Measurements from ENCODE around the gene PPP1R9A.

PPP1R9A gene

DNA sequence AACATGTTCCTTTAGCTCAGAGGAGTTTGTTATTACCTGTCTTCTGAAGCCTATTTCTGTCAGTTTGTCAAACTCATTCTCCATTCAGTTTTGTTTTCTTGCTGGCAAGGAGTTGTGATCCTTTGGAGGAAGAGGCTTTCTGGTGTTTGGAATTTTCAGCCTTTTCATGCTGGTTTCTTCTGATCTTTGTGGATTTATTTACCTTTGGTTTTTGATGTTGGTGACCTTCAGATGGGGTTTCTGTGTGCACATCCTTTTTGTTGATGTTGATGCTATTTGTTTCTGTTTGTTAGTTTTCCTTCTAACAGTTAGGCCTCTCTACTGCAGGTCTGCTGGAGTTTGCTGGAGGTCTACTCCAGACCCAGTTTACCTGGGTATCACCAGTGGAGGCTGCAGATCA, 118.6 kb downstream of the PPP1R9A start:
- H3K27ac ChIP-seq (ENCODE audit: low read depth, low read length) = no peak overlapping the region
- H3K36me3 ChIP-seq (ENCODE audit: control insufficient read depth in 5 of 5, insufficient read depth in 5 of 5, low read length in 5 of 5) = no peaks in the 10 kb centered on the region

DNA sequence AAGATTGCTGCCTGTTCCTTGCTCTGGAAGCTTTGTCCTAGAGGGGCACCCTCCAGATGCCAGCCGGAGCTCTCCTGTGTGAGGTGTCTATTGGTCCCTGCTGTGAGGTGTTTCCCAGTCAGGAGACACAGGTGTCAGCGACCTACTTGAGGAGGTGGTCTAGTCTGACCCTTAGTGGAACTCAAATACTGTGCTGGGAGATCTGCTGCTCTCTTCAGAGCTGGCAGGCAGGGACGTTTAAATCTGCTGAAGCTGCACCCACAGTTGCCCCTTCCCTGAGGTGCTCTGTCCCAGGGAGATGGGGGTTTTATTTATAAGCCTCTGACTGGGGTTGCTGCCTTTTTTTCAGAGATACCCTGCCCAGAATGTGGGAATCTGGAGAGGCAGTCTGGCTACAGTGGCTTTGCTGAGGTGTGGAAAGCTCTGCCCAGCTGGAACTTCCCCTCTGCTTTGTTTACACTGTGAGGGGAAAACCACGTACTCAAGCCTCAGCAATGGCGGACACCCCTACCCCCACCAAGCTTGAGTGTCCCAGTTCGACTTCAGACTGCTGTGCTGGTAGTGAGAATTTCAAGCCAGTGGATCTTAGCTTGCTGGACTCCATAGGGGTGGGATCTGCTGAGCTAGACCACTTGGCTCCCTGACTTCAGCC, 119.2 kb downstream of the PPP1R9A start:
- Histone ChIP-seq H3K36me3 (ENCODE audit: control insufficient read depth in 5 of 5, insufficient read depth in 5 of 5, low read length in 5 of 5) (no peaks in the 10 kb centered on the region), H3K27me3 (ENCODE audit: control insufficient read depth in 5 of 5, insufficient read depth in 4 of 5, low read length in 5 of 5) (no peaks in the 10 kb centered on the region)

More for the DNA sequence above, 118.6 kb downstream of the PPP1R9A start:
- no peaks in the 10 kb centered on the region for H3K27me3 ChIP-seq (ENCODE audit: control insufficient read depth in 5 of 5, insufficient read depth in 4 of 5, low read length in 5 of 5)
- peaks cover 0 to 9% (median 6%) of the 10 kb centered on the region in 5 donors for H3K9me3 ChIP-seq (ENCODE audit: control insufficient read depth in 5 of 5, low read length in 5 of 5)
- no peaks in the 10 kb centered on the region for H3K4me1 ChIP-seq (ENCODE audit: control insufficient read depth in 5 of 5, insufficient read depth in 5 of 5, low read length in 5 of 5)
- H3K9ac ChIP-seq (ENCODE audit: low read length in 5 of 5) = no peak overlapping the region
- H3K4me3 ChIP-seq (ENCODE audit: low read depth in 1 of 5, low read length in 5 of 5) = no peak overlapping the region

DNA sequence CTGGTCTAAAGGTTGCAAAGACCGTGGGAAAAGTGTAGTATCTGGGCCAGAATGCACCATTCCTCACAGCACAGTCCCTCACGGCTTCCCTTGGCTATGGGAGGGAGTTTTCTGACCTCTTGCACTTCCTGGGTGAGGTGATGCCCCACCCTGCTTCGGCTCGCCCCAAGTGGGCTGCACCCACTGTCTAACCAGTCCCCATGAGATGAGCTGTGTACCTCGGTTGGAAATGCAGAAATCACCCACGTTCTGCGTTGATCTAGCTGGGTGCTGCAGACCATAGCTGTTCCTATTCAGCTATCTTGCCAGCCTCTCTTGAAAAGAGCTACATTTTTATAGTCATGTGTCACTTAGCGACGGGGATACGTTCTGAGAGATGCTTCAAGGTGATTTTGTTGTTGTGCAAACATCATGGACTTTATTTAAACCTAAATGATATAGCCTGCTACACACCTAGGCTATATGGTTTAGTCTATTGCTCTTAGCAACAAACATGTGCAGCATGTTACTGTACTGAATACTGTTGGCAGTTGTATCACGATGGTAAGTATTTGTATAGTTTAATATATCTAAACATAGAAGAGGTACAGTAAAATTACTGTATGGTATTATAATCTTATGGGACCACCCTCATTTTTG, 120.0 kb downstream of the PPP1R9A start:
- H3K4me3 ChIP-seq (ENCODE audit: low read depth in 1 of 5, low read length in 5 of 5) = no peak overlapping the region
- peaks cover 0 to 9% (median 6%) of the 10 kb centered on the region in 5 donors for H3K9me3 ChIP-seq (ENCODE audit: control insufficient read depth in 5 of 5, low read length in 5 of 5)
- H3K36me3 ChIP-seq (ENCODE audit: control insufficient read depth in 5 of 5, insufficient read depth in 5 of 5, low read length in 5 of 5) = no peaks in the 10 kb centered on the region
- H3K4me1 ChIP-seq (ENCODE audit: control insufficient read depth in 5 of 5, insufficient read depth in 5 of 5, low read length in 5 of 5) = no peaks in the 10 kb centered on the region
- no peaks in the 10 kb centered on the region for H3K27me3 ChIP-seq (ENCODE audit: control insufficient read depth in 5 of 5, insufficient read depth in 4 of 5, low read length in 5 of 5)
- no peak overlapping the region for H3K27ac ChIP-seq (ENCODE audit: low read depth, low read length)
- no peak overlapping the region for H3K9ac ChIP-seq (ENCODE audit: low read length in 5 of 5)

More for the DNA sequence above, 119.2 kb downstream of the PPP1R9A start:
- Histone ChIP-seq H3K4me3 (ENCODE audit: low read depth in 1 of 5, low read length in 5 of 5) (no peak overlapping the region), H3K27ac (ENCODE audit: low read depth, low read length) (no peak overlapping the region), H3K9me3 (ENCODE audit: control insufficient read depth in 5 of 5, low read length in 5 of 5) (peaks cover 0 to 9% (median 6%) of the 10 kb centered on the region in 5 donors), H3K4me1 (ENCODE audit: control insufficient read depth in 5 of 5, insufficient read depth in 5 of 5, low read length in 5 of 5) (no peaks in the 10 kb centered on the region), H3K9ac (ENCODE audit: low read length in 5 of 5) (no peak overlapping the region)

DNA sequence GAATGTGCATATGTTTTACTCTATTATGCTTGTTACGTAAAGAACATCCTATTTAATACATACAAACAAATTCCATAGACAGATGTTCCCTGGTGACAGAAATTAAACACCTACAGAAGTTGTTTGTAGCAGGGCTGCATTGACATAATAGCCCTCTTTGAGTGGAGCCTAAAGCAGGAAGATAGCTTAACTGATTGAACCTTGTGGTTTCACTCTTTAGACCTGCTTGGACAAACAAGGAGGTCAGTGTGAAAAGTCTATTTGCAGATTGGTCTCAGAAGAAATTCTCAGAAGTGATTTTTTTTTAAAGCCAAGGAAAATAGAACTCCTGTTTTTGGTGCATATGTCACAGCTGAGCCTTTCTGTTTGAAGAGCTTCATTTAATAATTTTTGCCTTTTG, 121.3 kb downstream of the PPP1R9A start:
- Histone ChIP-seq H3K9ac (ENCODE audit: low read length in 5 of 5) (no peak overlapping the region), H3K4me1 (ENCODE audit: control insufficient read depth in 5 of 5, insufficient read depth in 5 of 5, low read length in 5 of 5) (no peaks in the 10 kb centered on the region), H3K9me3 (ENCODE audit: control insufficient read depth in 5 of 5, low read length in 5 of 5) (peaks cover 0 to 9% (median 6%) of the 10 kb centered on the region in 5 donors), H3K27ac (ENCODE audit: low read depth, low read length) (no peak overlapping the region), H3K4me3 (ENCODE audit: low read depth in 1 of 5, low read length in 5 of 5) (no peak overlapping the region), H3K27me3 (ENCODE audit: control insufficient read depth in 5 of 5, insufficient read depth in 4 of 5, low read length in 5 of 5) (no peaks in the 10 kb centered on the region), H3K36me3 (ENCODE audit: control insufficient read depth in 5 of 5, insufficient read depth in 5 of 5, low read length in 5 of 5) (no peaks in the 10 kb centered on the region)

DNA sequence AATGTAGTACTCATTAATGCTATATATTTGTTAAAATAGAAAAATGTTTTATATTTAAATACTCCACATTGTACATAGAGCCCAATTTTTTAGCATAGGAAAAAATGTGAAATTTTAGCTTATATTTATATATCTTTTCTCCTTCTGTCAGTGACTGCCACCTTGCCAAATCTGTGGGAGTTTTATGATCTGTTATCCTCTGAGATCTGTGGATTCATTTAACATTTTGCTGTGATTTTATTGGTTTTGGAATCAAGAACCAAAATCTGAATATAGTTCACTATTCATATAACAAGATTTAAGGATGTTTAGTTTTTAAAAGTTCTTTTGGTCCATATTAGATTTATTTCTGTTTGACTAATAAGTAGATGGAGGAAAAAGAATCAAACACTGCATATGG, 127.9 kb downstream of the PPP1R9A start:
- Histone ChIP-seq H3K36me3 (ENCODE audit: control insufficient read depth in 5 of 5, insufficient read depth in 5 of 5, low read length in 5 of 5) (no peaks in the 10 kb centered on the region), H3K4me3 (ENCODE audit: low read depth in 1 of 5, low read length in 5 of 5) (no peak overlapping the region), H3K27ac (ENCODE audit: low read depth, low read length) (no peak overlapping the region), H3K4me1 (ENCODE audit: control insufficient read depth in 5 of 5, insufficient read depth in 5 of 5, low read length in 5 of 5) (no peaks in the 10 kb centered on the region), H3K9ac (ENCODE audit: low read length in 5 of 5) (no peak overlapping the region), H3K9me3 (ENCODE audit: control insufficient read depth in 5 of 5, low read length in 5 of 5) (no peaks in the 10 kb centered on the region), H3K27me3 (ENCODE audit: control insufficient read depth in 5 of 5, insufficient read depth in 4 of 5, low read length in 5 of 5) (no peaks in the 10 kb centered on the region)

DNA sequence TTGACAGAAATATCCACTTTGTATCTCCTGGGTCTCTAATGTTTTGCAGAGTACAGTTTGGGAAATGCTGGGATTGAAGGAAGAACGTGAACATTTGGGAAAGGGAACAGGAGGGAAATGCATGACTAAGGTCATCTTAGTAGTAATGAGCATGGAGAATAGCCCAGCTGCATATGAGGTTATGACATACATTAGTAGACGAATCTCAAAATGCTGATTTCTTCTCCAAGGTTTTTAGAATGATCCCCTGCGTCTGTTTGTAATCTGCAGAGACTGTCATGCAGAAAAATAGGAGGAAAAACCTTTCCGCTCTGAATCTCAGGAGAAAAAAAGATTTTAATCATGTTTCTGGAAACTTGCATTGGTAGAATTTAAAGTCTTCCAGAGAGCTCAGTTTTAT, 133.6 kb downstream of the PPP1R9A start:
- no peak overlapping the region for H3K27ac ChIP-seq (ENCODE audit: low read depth, low read length)
- H3K36me3 ChIP-seq (ENCODE audit: control insufficient read depth in 5 of 5, insufficient read depth in 5 of 5, low read length in 5 of 5) = no peaks in the 10 kb centered on the region
- no peak overlapping the region for H3K4me3 ChIP-seq (ENCODE audit: low read depth in 1 of 5, low read length in 5 of 5)
- peaks cover 0 to 8% (median 0%) of the 10 kb centered on the region in 5 donors for H3K4me1 ChIP-seq (ENCODE audit: control insufficient read depth in 5 of 5, insufficient read depth in 5 of 5, low read length in 5 of 5)
- no peak overlapping the region for H3K9ac ChIP-seq (ENCODE audit: low read length in 5 of 5)
- H3K9me3 ChIP-seq (ENCODE audit: control insufficient read depth in 5 of 5, low read length in 5 of 5) = no peaks in the 10 kb centered on the region
- H3K27me3 ChIP-seq (ENCODE audit: control insufficient read depth in 5 of 5, insufficient read depth in 4 of 5, low read length in 5 of 5) = no peaks in the 10 kb centered on the region

DNA sequence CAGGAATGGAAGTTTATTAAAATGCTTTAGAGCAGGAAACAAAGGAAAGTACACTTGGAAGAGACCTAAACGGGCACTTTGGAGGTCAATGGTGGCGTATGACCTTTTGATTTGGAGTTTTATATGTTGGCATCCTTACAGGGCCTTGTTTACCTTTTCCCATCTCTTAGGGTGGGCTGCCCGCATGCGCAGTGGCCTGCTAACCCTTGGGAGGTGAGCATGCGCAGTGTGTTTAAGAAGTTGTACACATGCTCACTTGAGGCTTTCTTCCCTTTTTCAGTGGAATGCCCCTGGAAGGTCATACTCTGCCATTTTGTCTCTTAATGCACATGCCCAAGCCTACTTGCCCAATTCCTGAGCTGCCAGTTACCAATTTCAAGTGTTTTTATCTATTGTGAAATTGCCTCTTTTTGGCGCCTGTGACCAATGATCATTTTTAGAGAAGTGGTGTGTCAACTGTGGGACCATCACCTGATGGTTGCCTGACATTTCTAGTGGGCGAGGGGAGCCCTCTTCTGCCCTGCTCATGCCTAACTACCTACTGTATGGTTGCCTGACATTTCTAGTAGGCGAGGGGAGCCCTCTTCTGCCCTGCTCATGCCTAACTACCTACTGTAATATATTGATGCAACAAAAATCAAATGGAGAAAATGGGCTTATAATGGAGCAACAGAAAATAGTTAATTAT, 138.0 kb downstream of the PPP1R9A start:
- Histone ChIP-seq H3K4me3 (ENCODE audit: low read depth in 1 of 5, low read length in 5 of 5) (no peak overlapping the region), H3K9ac (ENCODE audit: low read length in 5 of 5) (no peak overlapping the region), H3K27me3 (ENCODE audit: control insufficient read depth in 5 of 5, insufficient read depth in 4 of 5, low read length in 5 of 5) (no peaks in the 10 kb centered on the region), H3K36me3 (ENCODE audit: control insufficient read depth in 5 of 5, insufficient read depth in 5 of 5, low read length in 5 of 5) (no peaks in the 10 kb centered on the region), H3K9me3 (ENCODE audit: control insufficient read depth in 5 of 5, low read length in 5 of 5) (no peaks in the 10 kb centered on the region), H3K4me1 (ENCODE audit: control insufficient read depth in 5 of 5, insufficient read depth in 5 of 5, low read length in 5 of 5) (peaks cover 0 to 14% (median 0%) of the 10 kb centered on the region in 5 donors), H3K27ac (ENCODE audit: low read depth, low read length) (no peak overlapping the region)

DNA sequence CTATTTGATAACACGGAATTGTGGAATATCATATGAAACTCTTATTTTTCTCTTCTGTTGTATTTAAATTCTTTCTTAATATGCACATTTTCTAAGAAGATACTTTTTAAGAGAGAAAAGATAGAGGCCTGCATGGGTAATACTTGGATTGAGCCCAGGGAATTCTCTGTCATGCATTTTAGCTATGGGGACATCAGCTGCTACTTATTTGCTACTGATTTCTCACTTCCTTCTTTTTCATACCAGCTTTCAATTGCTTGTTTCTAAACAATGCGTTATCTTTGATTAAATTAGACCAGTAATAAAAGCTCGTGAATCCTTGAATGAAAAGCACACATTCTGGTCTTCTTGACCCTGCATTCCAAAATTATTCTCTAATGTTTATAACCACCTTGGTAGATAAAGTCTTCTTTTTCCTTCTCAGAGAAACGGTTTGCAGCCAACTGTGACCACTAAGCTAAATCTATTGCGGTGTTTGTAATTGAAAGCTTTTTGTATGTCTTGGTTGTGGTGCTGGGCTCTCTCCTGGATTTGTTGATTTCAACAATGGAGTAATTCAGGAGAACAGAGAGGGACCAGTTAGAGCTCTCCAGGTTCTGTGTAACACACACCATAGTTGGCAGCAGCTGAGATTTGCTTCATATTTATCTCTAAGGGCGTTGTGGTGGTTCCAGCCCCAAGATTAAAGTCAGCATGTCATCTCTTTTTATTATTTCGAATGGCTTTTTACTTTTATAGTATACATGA, 139.3 kb downstream of the PPP1R9A start:
- Histone ChIP-seq H3K9me3 (ENCODE audit: control insufficient read depth in 5 of 5, low read length in 5 of 5) (no peaks in the 10 kb centered on the region), H3K36me3 (ENCODE audit: control insufficient read depth in 5 of 5, insufficient read depth in 5 of 5, low read length in 5 of 5) (no peaks in the 10 kb centered on the region), H3K27ac (ENCODE audit: low read depth, low read length) (no peak overlapping the region), H3K27me3 (ENCODE audit: control insufficient read depth in 5 of 5, insufficient read depth in 4 of 5, low read length in 5 of 5) (no peaks in the 10 kb centered on the region), H3K4me1 (ENCODE audit: control insufficient read depth in 5 of 5, insufficient read depth in 5 of 5, low read length in 5 of 5) (peaks cover 0 to 6% (median 0%) of the 10 kb centered on the region in 5 donors), H3K4me3 (ENCODE audit: low read depth in 1 of 5, low read length in 5 of 5) (no peak overlapping the region), H3K9ac (ENCODE audit: low read length in 5 of 5) (peak overlapping the region in 1 of 5 donors; percentile 24)

DNA sequence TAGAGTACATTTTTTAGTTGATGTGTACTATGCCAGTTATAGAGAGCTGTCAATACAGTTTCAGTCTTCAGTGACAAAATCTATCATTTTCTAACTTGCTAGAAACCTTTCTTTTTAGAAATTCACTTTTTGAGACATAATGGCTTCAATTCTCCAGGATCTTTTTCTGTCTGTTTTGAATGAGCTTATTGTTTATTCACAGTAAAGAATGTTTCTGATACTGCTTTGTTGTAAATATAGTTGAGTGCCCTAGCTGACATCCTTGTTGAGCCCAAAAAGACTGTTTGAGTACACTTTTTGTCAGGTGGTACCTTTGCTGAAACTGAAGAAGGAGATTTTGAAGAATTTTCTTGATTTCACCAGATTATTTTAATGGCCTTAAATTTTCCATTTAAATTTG, 139.9 kb downstream of the PPP1R9A start:
- Histone ChIP-seq H3K27me3 (ENCODE audit: control insufficient read depth in 5 of 5, insufficient read depth in 4 of 5, low read length in 5 of 5) (no peaks in the 10 kb centered on the region), H3K9me3 (ENCODE audit: control insufficient read depth in 5 of 5, low read length in 5 of 5) (no peaks in the 10 kb centered on the region), H3K36me3 (ENCODE audit: control insufficient read depth in 5 of 5, insufficient read depth in 5 of 5, low read length in 5 of 5) (no peaks in the 10 kb centered on the region), H3K4me3 (ENCODE audit: low read depth in 1 of 5, low read length in 5 of 5) (no peak overlapping the region), H3K27ac (ENCODE audit: low read depth, low read length) (no peak overlapping the region), H3K4me1 (ENCODE audit: control insufficient read depth in 5 of 5, insufficient read depth in 5 of 5, low read length in 5 of 5) (peaks cover 0 to 6% (median 0%) of the 10 kb centered on the region in 5 donors), H3K9ac (ENCODE audit: low read length in 5 of 5) (peak overlapping the region in 1 of 5 donors; percentile 24)

Measured in subcutaneous abdominal adipose tissue (tissue), 5 donors.